HCT116 (cell line): Measurements from ENCODE around the gene OXGR1. TPM values are rescaled to one million over a fixed set of nuclear protein-coding genes. Genes with fewer than 3 reads are reported as not detected.
A peak's percentile ranks its signal among the peaks of the same experiment; 100 is the strongest.

ENCODE experiments used
- ATAC-seq: fragments of 200-7000 bp; cut with Tn5 transposase; 2 replicates; pipeline ENCODE4 v1.9.1; 2020; ENCODE audit warnings: mild to moderate bottlenecking, moderate library complexity
- BruUV-seq: library from RNA; stranded (reverse); fragments of 400-500 nt; replicated peaks from 2 replicates; lab custom pipeline; 2021; lab: Mats Ljungman, UMichigan
- CTCF ChIA-PET: fragments of 300-600 bp; sonication (Branson Sonifier 250); formaldehyde crosslinking; loops from one replicate; lab custom pipeline; 2021; ENCODE audit warnings: antibody characterized with exemption; lab: Charles Lee
- POLR2A ChIA-PET: fragments of 300-600, 350-600 bp; sonication (Branson Sonifier 250); formaldehyde crosslinking; loops from one replicate; lab custom pipeline; 2021; ENCODE audit warnings: antibody characterized with exemption; lab: Charles Lee
- RAD21 ChIA-PET, 2 experiments: fragments of 300-600 bp; sonication (Branson Sonifier 250); formaldehyde crosslinking; loops; one replicate each; lab custom pipeline; 2023; ENCODE audit warnings: low total read pairs in 2 of 2; ENCODE audit not compliant: uncharacterized antibody in 2 of 2, unreplicated experiment in 2 of 2, low non-redundant PET in 1 of 2; lab: Charles Lee
- DNase-seq: peaks from one replicate; pipeline ENCODE4 v3.0.0-alpha.2; 2010; ENCODE audit warnings: low read depth, low spot score
- H2AFZ ChIP-seq: fragments of 200-600 bp; shearing (Covaris generic), sonication (generic); 2 replicates; pipeline ENCODE4 v1.6.1; 2017; ENCODE audit warnings: low read depth, mixed run types, mixed read lengths, antibody characterized with exemption, low read length; ENCODE audit not compliant: poor library complexity, severe bottlenecking
- H3K27ac ChIP-seq: 2 replicates; pipeline ENCODE4 v1.5.1; 2012; ENCODE audit warnings: low read depth, low read length
- H3K27me3 ChIP-seq: fragments of 200-600 bp; sonication (generic); 2 replicates; pipeline ENCODE4 v1.6.1; 2016; ENCODE audit warnings: mixed run types, low read length, mixed read lengths; ENCODE audit not compliant: insufficient read depth
- H3K36me3 ChIP-seq, 2 experiments: fragments of 200-500 bp in 1 of 2; fragments of 200-600 bp in 1 of 2; sonication (Bioruptor generic) in 1 of 2; sonication (generic) in 1 of 2; 2 replicates each; pipeline versions ENCODE4 v1.5.1 to v1.6.1; 2014 to 2016; ENCODE audit warnings: low read length in 2 of 2, inconsistent platforms in 1 of 2, mixed read lengths in 1 of 2, mixed run types in 1 of 2; ENCODE audit not compliant: insufficient read depth in 2 of 2, control insufficient read depth in 1 of 2
- H3K4me1 ChIP-seq, 2 experiments: fragments of 200-600 bp in 1 of 2; sonication (generic) in 1 of 2; 2 replicates each; pipeline versions ENCODE4 v1.5.1 to v1.6.1; 2012 to 2017; ENCODE audit warnings: low read length in 2 of 2, inconsistent platforms in 1 of 2, mild to moderate bottlenecking in 1 of 2, mixed read lengths in 1 of 2, mixed run types in 1 of 2, moderate library complexity in 1 of 2; ENCODE audit not compliant: insufficient read depth in 2 of 2, control insufficient read depth in 1 of 2
- H3K4me2 ChIP-seq: fragments of 200-600 bp; sonication (generic); 2 replicates; pipeline ENCODE4 v1.6.1; 2017; ENCODE audit warnings: mixed run types, low read length, mixed read lengths
- H3K4me3 ChIP-seq, 2 experiments: fragments of 200-600 bp in 1 of 2; sonication (generic) in 1 of 2; replicated peaks in 1 of 2; 2 replicates each; pipeline ENCODE4 v1.5.1; 2011 to 2016; ENCODE audit warnings: low read length in 2 of 2, control low read depth in 1 of 2, low read depth in 1 of 2, mild to moderate bottlenecking in 1 of 2, mixed read lengths in 1 of 2, mixed run types in 1 of 2
- H3K79me2 ChIP-seq: fragments of 200-600 bp; sonication (generic); 2 replicates; pipeline ENCODE4 v1.6.1; 2017; ENCODE audit warnings: mild to moderate bottlenecking, mixed run types, low read length, moderate library complexity, mixed read lengths; ENCODE audit not compliant: insufficient read depth
- H3K9ac ChIP-seq: fragments of 200-600 bp; sonication (generic); 2 replicates; pipeline ENCODE4 v1.6.1; 2016; ENCODE audit warnings: low read length, mixed read lengths
- H3K9me2 ChIP-seq: fragments of 200-600 bp; sonication (generic), shearing (Covaris generic); 2 replicates; pipeline ENCODE4 v1.6.1; 2017; ENCODE audit warnings: mixed run types, mild to moderate bottlenecking, moderate library complexity; ENCODE audit not compliant: insufficient read depth
- H3K9me3 ChIP-seq, 2 experiments: fragments of 200-500 bp in 1 of 2; fragments of 200-600 bp in 1 of 2; sonication (Bioruptor generic) in 1 of 2; sonication (generic) in 1 of 2; 2 replicates each; pipeline ENCODE4 v1.6.1; 2014 to 2017; ENCODE audit warnings: low read length in 2 of 2, mixed read lengths in 2 of 2, inconsistent platforms in 1 of 2, low read depth in 1 of 2, mild to moderate bottlenecking in 1 of 2, mixed run types in 1 of 2, moderate library complexity in 1 of 2; ENCODE audit not compliant: control insufficient read depth in 1 of 2, insufficient read depth in 1 of 2
- H4K20me1 ChIP-seq: fragments of 200-600 bp; sonication (generic), shearing (Covaris generic); 2 replicates; pipeline ENCODE4 v1.6.1; 2017; ENCODE audit warnings: mixed run types, mild to moderate bottlenecking, moderate library complexity; ENCODE audit not compliant: insufficient read depth
- RAD21 ChIP-seq: IDR thresholded peaks from 2 replicates; pipeline ENCODE4 v1.6.1; 2012; ENCODE audit warnings: low read depth, mild to moderate bottlenecking
- ZFX ChIP-seq: fragments of 450-650 bp; IDR thresholded peaks from 2 replicates; pipeline ENCODE4 v1.6.1; 2017
- intact Hi-C: fragments of 100-400 bp; cut with micrococcal nuclease; formaldehyde crosslinking; loops from 2 replicates; pipeline ENCODE4 v1.10.0; 2022
- total RNA-seq: library from RNA; stranded (reverse); gene quantifications from one replicate; pipeline ENCODE4 v1.2.1, GENCODE V29; 2021; ENCODE audit not compliant: unreplicated experiment
- TF ChIP-seq, protein P1 (sequence below): IDR thresholded peaks from 2 replicates; pipeline ENCODE4 v1.6.1; 2011; ENCODE audit warnings: mild to moderate bottlenecking, low read length, moderate library complexity; ENCODE audit not compliant: insufficient replicate concordance; ENCODE audit errors: extremely low read depth
- TF ChIP-seq, protein P2 (sequence below), 3 experiments: fragments of 200-600 bp in 1 of 3; sonication (generic) in 1 of 3; IDR thresholded peaks in 2 of 3; conservative IDR thresholded peaks in 1 of 3; 2 replicates each; pipeline ENCODE4 v1.5.1; 2012 to 2017; ENCODE audit warnings: low read depth in 2 of 3, low read length in 2 of 3, antibody characterized with exemption in 1 of 3, borderline replicate concordance in 1 of 3, control low read depth in 1 of 3, mild to moderate bottlenecking in 1 of 3, mixed read lengths in 1 of 3, mixed run types in 1 of 3, moderate library complexity in 1 of 3; ENCODE audit not compliant: insufficient read depth in 1 of 3

OXGR1 gene
- total RNA-seq, 1 experiment from 2014 or later, result not detected

DNA sequence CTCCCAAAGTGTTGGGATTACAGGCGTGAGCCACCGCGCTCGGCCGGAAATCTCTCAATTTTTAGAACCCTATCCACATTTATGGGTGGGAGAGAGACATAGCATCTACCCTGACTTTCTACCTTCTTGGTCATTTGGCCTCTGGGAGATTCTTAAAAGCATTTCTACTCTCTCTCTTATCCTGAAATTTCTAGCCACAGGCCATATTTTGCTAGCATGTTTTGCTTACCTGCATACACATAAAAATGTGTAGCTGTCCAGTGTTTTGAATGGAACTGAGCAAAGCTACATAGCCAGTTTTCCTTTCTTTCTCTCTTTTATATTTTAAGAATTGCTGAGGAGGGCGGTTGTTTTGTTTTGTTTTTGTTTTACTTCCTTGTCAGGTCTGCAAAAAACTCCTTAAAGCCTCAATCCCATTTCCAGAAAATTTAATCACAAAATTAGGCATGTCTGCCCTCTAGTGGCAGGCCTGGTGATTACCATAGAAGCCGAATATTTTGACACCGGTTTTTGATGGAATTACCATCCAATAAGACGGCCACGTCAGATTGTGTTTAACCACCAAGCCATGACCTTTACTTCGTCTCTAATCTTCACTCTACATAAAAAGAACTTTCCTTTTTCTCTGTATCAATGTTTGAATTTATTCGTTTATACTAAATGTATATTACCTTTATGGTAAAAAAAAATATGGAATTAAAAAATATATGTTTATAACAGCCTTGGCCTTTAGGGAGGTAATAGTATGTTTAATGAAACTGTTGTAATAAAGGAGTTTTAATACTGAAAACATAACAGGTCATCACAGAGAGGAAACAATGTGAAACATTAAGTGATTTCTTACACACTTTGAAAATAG is 34.4 kb upstream of the OXGR1 start:
- DNase-seq, result peak; percentile 42
- no TSS peak for BruUV-seq
- intact Hi-C loops, result no loop called here
- peak overlapping the region; percentile 96 for H2AFZ ChIP-seq
- no peak overlapping the region for H3K4me3 ChIP-seq
- H3K27ac ChIP-seq, result no peak overlapping the region
- no peaks in the 10 kb centered on the region for H3K36me3 ChIP-seq
- CTCF ChIA-PET, result interaction anchor here (0.9 to 1.1 kb wide), 2 partner anchors 11 to 81 kb away, joined by 3 to 4 read pairs; no protein-coding TSS in a partner anchor
- H3K9me2 ChIP-seq, result no peaks in the 10 kb centered on the region
- POLR2A ChIA-PET, result no interaction called here
- RAD21 ChIA-PET, result no interaction called here
- H3K79me2 ChIP-seq, result no peaks in the 10 kb centered on the region
- peak; percentile 79 for ATAC-seq
- H3K27me3 ChIP-seq, result no peaks in the 10 kb centered on the region
- peaks cover 0 to 2% of the 10 kb centered on the region in 2 experiments; a peak in 1 of 4 replicates for H3K4me1 ChIP-seq
- no peaks in the 10 kb centered on the region for H3K9me3 ChIP-seq
- no peaks in the 10 kb centered on the region for H4K20me1 ChIP-seq
- TF ChIP-seq RAD21 (peak; percentile 71), ZFX (no peak)
- TF ChIP-seq, protein P1, sequence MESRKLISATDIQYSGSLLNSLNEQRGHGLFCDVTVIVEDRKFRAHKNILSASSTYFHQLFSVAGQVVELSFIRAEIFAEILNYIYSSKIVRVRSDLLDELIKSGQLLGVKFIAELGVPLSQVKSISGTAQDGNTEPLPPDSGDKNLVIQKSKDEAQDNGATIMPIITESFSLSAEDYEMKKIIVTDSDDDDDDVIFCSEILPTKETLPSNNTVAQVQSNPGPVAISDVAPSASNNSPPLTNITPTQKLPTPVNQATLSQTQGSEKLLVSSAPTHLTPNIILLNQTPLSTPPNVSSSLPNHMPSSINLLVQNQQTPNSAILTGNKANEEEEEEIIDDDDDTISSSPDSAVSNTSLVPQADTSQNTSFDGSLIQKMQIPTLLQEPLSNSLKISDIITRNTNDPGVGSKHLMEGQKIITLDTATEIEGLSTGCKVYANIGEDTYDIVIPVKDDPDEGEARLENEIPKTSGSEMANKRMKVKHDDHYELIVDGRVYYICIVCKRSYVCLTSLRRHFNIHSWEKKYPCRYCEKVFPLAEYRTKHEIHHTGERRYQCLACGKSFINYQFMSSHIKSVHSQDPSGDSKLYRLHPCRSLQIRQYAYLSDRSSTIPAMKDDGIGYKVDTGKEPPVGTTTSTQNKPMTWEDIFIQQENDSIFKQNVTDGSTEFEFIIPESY, result no peak
- TF ChIP-seq, protein P2, sequence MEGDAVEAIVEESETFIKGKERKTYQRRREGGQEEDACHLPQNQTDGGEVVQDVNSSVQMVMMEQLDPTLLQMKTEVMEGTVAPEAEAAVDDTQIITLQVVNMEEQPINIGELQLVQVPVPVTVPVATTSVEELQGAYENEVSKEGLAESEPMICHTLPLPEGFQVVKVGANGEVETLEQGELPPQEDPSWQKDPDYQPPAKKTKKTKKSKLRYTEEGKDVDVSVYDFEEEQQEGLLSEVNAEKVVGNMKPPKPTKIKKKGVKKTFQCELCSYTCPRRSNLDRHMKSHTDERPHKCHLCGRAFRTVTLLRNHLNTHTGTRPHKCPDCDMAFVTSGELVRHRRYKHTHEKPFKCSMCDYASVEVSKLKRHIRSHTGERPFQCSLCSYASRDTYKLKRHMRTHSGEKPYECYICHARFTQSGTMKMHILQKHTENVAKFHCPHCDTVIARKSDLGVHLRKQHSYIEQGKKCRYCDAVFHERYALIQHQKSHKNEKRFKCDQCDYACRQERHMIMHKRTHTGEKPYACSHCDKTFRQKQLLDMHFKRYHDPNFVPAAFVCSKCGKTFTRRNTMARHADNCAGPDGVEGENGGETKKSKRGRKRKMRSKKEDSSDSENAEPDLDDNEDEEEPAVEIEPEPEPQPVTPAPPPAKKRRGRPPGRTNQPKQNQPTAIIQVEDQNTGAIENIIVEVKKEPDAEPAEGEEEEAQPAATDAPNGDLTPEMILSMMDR (IDR thresholded peaks at IDR 0.05 in 2 of 3, conservative IDR thresholded peaks at IDR 0.05 in 1 of 3; ENCODE audit: borderline replicate concordance in 1 of 3, insufficient read depth in 1 of 3, low read depth in 2 of 3, low read length in 2 of 3), result peak; percentile 45 to 92 (median 69); a peak in 5 of 6 replicates
- H3K4me2 ChIP-seq, result no peak overlapping the region
- H3K9ac ChIP-seq, result no peak overlapping the region
